LNCAP (cell line): Measurements from ENCODE around the gene UCN.

Experiments used
- TF ChIP-seq, protein P1 (sequence below): fragments of 450-650 bp; IDR thresholded peaks from 2 replicates; pipeline ENCODE4 v1.5.1; 2017; ENCODE audit warnings: mild to moderate bottlenecking

UCN gene

GRCh38 chr2:27303093-27304025 lies 4.9 kb downstream of the UCN start:
- TF ChIP-seq, protein P1, sequence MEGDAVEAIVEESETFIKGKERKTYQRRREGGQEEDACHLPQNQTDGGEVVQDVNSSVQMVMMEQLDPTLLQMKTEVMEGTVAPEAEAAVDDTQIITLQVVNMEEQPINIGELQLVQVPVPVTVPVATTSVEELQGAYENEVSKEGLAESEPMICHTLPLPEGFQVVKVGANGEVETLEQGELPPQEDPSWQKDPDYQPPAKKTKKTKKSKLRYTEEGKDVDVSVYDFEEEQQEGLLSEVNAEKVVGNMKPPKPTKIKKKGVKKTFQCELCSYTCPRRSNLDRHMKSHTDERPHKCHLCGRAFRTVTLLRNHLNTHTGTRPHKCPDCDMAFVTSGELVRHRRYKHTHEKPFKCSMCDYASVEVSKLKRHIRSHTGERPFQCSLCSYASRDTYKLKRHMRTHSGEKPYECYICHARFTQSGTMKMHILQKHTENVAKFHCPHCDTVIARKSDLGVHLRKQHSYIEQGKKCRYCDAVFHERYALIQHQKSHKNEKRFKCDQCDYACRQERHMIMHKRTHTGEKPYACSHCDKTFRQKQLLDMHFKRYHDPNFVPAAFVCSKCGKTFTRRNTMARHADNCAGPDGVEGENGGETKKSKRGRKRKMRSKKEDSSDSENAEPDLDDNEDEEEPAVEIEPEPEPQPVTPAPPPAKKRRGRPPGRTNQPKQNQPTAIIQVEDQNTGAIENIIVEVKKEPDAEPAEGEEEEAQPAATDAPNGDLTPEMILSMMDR: peak; percentile 75

- TF ChIP-seq, protein P1: no peak
Observed at GRCh38 chr2:27298391-27299080, 9.7 kb downstream of the UCN start.

DNA sequence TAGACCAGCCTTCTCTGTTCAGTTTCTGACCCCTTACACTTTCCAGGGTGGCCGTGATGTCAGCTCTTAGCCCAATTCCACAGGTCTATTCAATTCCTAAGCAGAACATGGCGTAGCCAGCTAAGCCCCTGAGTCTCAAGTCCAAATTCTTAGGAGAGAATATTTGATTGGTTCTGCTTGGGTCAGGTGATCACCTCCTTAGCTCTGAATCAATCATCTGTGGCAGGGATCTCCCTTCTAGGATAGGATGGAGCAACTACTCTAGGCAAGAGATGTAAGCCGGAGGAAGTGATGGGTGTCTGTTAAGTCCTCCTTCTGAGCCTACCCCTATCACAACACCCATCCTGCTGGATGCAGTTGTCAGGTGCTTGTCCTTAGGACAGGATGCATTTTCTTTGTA lies 11.1 kb downstream of the UCN start:
- TF ChIP-seq, protein P1: no peak

DNA sequence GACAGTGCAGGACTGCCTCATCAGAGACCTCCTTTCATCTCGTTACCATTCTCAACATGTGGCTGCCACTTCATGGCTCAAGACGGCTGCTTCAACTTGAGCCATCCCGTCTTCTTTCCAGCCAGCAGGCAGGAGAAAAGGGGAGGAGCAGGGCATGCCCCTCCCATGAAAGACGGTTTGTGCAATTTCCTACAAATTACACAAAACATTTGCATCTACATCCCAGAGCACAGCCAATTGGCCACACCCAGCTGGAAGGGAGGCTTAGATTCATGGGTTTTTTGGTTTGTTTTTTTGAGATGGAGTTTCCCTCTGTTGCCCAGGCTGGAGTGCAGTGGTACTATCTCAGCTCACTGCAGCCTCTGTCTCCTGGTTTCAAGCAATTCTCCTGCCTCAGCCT lies 11.8 kb downstream of the UCN start:
- TF ChIP-seq, protein P1: no peak

GRCh38 chr2:27294928-27295327 lies 13.3 kb downstream of the UCN start:
- TF ChIP-seq, protein P1: no peak

DNA sequence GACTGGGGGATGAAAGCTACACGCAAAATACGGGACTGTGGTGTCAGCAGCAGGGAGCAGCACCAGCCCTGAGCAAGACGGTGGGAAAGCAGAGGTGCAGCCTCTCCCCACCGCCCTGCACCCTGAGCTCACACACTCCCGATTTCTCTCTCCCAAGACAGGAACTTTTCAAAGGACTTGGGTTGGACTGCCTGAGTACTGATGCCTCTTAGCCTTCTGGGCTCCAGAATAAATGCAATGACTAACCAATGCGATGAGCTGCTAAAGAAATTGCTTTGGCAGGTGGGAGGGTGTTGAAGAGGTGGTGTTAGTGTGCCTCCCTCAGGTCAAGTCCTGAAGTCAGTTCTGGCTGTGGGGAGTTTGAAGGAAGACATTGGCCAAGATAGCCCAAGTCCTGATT lies 16.4 kb downstream of the UCN start:
- TF ChIP-seq, protein P1: peak; percentile 32; the same call in 1 of the 2 replicates

GRCh38 chr2:27290549-27290948 lies 17.7 kb downstream of the UCN start:
- TF ChIP-seq, protein P1: no peak
